ENCODE results near the gene DDX39A. TPM values are rescaled to one million over a fixed set of nuclear protein-coding genes. Genes with fewer than 3 reads are reported as not detected.
"Not testable (repeated sequence)": the region's sequence is repeated elsewhere in the genome, so short reads cannot be mapped to it uniquely, and the experiment has no call there.

Gene DDX39A
- total RNA-seq, 1 experiment from 2014 or later, result 92.4 TPM

- Histone ChIP-seq H3K9me3 (ENCODE audit: low read length) (no peaks in the 10 kb centered on the region), H2AFZ (ENCODE audit: low read length) (no peak overlapping the region), H3K4me1 (ENCODE audit: low read length) (no peaks in the 10 kb centered on the region), H3K27ac (ENCODE audit: low read length) (no peak overlapping the region), H3K9me2 (replicated peaks; ENCODE audit: insufficient read depth, low read length) (no peaks in the 10 kb centered on the region), H3K27me3 (ENCODE audit: low read length) (no peaks in the 10 kb centered on the region), H3K4me3 (ENCODE audit: low read length) (no peak overlapping the region), H4K20me1 (ENCODE audit: insufficient read depth, low read depth, low read length) (0 out of 2 replicates have a peak, but pooled peaks cover 2% of the 10 kb centered on the region), H3K36me3 (ENCODE audit: insufficient read depth, low read length) (no peaks in the 10 kb centered on the region), H3K79me2 (ENCODE audit: low read length) (no peaks in the 10 kb centered on the region), H3K9ac (ENCODE audit: low read length) (no peak overlapping the region), H3K4me2 (ENCODE audit: low read depth, low read length, poor library complexity, severe bottlenecking) (no peak overlapping the region)
- no peak for DNase-seq
These were observed 17.5 kb downstream of the DDX39A start for GRCh38 chr19:14401468-14402195.

GRCh38 chr19:14400951-14401431 lies 18.1 kb downstream of the DDX39A start:
- Histone ChIP-seq H3K36me3 (ENCODE audit: insufficient read depth, low read length) (no peaks in the 10 kb centered on the region), H3K27ac (ENCODE audit: low read length) (no peak overlapping the region)
- no peak for DNase-seq

GRCh38 chr19:14397168-14397567 lies 22.0 kb downstream of the DDX39A start:
- not testable (repeated sequence) for H3K9me3 ChIP-seq (ENCODE audit: low read length); DNase-seq; H3K27ac ChIP-seq (ENCODE audit: low read length); H3K36me3 ChIP-seq (ENCODE audit: insufficient read depth, low read length); H3K9ac ChIP-seq (ENCODE audit: low read length); H3K4me1 ChIP-seq (ENCODE audit: low read length); H3K27me3 ChIP-seq (ENCODE audit: low read length); H4K20me1 ChIP-seq (ENCODE audit: insufficient read depth, low read depth, low read length); H3K79me2 ChIP-seq (ENCODE audit: low read length); H3K9me2 ChIP-seq (replicated peaks; ENCODE audit: insufficient read depth, low read length); H2AFZ ChIP-seq (ENCODE audit: low read length); H3K4me3 ChIP-seq (ENCODE audit: low read length); H3K4me2 ChIP-seq (ENCODE audit: low read depth, low read length, poor library complexity, severe bottlenecking)

More at GRCh38 chr19:14400951-14401431, 18.1 kb downstream of the DDX39A start:
- H3K4me2 ChIP-seq (ENCODE audit: low read depth, low read length, poor library complexity, severe bottlenecking), result no peak overlapping the region
- H3K27me3 ChIP-seq (ENCODE audit: low read length), result no peaks in the 10 kb centered on the region
- no peak overlapping the region for H2AFZ ChIP-seq (ENCODE audit: low read length)
- no peaks in the 10 kb centered on the region for H3K9me2 ChIP-seq (replicated peaks; ENCODE audit: insufficient read depth, low read length)
- no peaks in the 10 kb centered on the region for H4K20me1 ChIP-seq (ENCODE audit: insufficient read depth, low read depth, low read length)
- H3K9ac ChIP-seq (ENCODE audit: low read length), result no peak overlapping the region
- no peaks in the 10 kb centered on the region for H3K9me3 ChIP-seq (ENCODE audit: low read length)
- H3K79me2 ChIP-seq (ENCODE audit: low read length), result no peaks in the 10 kb centered on the region
- no peaks in the 10 kb centered on the region for H3K4me1 ChIP-seq (ENCODE audit: low read length)
- no peak overlapping the region for H3K4me3 ChIP-seq (ENCODE audit: low read length)

- H3K9me3 ChIP-seq (ENCODE audit: low read length); H3K4me1 ChIP-seq (ENCODE audit: low read length); H3K27ac ChIP-seq (ENCODE audit: low read length); H4K20me1 ChIP-seq (ENCODE audit: insufficient read depth, low read depth, low read length); H3K9me2 ChIP-seq (replicated peaks; ENCODE audit: insufficient read depth, low read length); H3K27me3 ChIP-seq (ENCODE audit: low read length); H2AFZ ChIP-seq (ENCODE audit: low read length); DNase-seq; H3K4me2 ChIP-seq (ENCODE audit: low read depth, low read length, poor library complexity, severe bottlenecking); H3K36me3 ChIP-seq (ENCODE audit: insufficient read depth, low read length); H3K9ac ChIP-seq (ENCODE audit: low read length); H3K79me2 ChIP-seq (ENCODE audit: low read length); H3K4me3 ChIP-seq (ENCODE audit: low read length): not testable (repeated sequence)
These were observed 22.4 kb downstream of the DDX39A start for GRCh38 chr19:14396730-14397129.

GRCh38 chr19:14395710-14396336 lies 23.3 kb downstream of the DDX39A start:
- H3K9me3 ChIP-seq (ENCODE audit: low read length), result no peaks in the 10 kb centered on the region
- no peak overlapping the region for H3K4me2 ChIP-seq (ENCODE audit: low read depth, low read length, poor library complexity, severe bottlenecking)
- H3K79me2 ChIP-seq (ENCODE audit: low read length), result no peaks in the 10 kb centered on the region
- H3K27ac ChIP-seq (ENCODE audit: low read length), result no peak overlapping the region
- H3K4me1 ChIP-seq (ENCODE audit: low read length), result no peaks in the 10 kb centered on the region
- no peaks in the 10 kb centered on the region for H3K9me2 ChIP-seq (replicated peaks; ENCODE audit: insufficient read depth, low read length)
- H3K9ac ChIP-seq (ENCODE audit: low read length), result no peak overlapping the region
- no peak overlapping the region for H3K4me3 ChIP-seq (ENCODE audit: low read length)
- no peaks in the 10 kb centered on the region for H3K36me3 ChIP-seq (ENCODE audit: insufficient read depth, low read length)
- no peak for DNase-seq
- no peak overlapping the region for H2AFZ ChIP-seq (ENCODE audit: low read length)
- H3K27me3 ChIP-seq (ENCODE audit: low read length), result no peaks in the 10 kb centered on the region
- no peaks in the 10 kb centered on the region for H4K20me1 ChIP-seq (ENCODE audit: insufficient read depth, low read depth, low read length)

GRCh38 chr19:14395262-14395661 lies 23.9 kb downstream of the DDX39A start:
- H3K9me3 ChIP-seq (ENCODE audit: low read length), result no peaks in the 10 kb centered on the region
- no peak for DNase-seq

GRCh38 chr19:14394167-14394566 lies 25.0 kb downstream of the DDX39A start:
- Histone ChIP-seq H2AFZ (ENCODE audit: low read length) (no peak overlapping the region), H3K27ac (ENCODE audit: low read length) (no peak overlapping the region), H3K4me3 (ENCODE audit: low read length) (no peak overlapping the region), H3K27me3 (ENCODE audit: low read length) (no peaks in the 10 kb centered on the region), H3K9me2 (replicated peaks; ENCODE audit: insufficient read depth, low read length) (no peaks in the 10 kb centered on the region), H3K9ac (ENCODE audit: low read length) (no peak overlapping the region), H3K9me3 (ENCODE audit: low read length) (no peaks in the 10 kb centered on the region), H4K20me1 (ENCODE audit: insufficient read depth, low read depth, low read length) (no peaks in the 10 kb centered on the region), H3K4me2 (ENCODE audit: low read depth, low read length, poor library complexity, severe bottlenecking) (no peak overlapping the region), H3K4me1 (ENCODE audit: low read length) (no peaks in the 10 kb centered on the region), H3K36me3 (ENCODE audit: insufficient read depth, low read length) (no peaks in the 10 kb centered on the region), H3K79me2 (ENCODE audit: low read length) (no peaks in the 10 kb centered on the region)
- no peak for DNase-seq

More at GRCh38 chr19:14395262-14395661, 23.9 kb downstream of the DDX39A start:
- H3K9me2 ChIP-seq (replicated peaks; ENCODE audit: insufficient read depth, low read length), result no peaks in the 10 kb centered on the region
- no peaks in the 10 kb centered on the region for H3K36me3 ChIP-seq (ENCODE audit: insufficient read depth, low read length)
- H2AFZ ChIP-seq (ENCODE audit: low read length), result no peak overlapping the region
- H3K9ac ChIP-seq (ENCODE audit: low read length), result no peak overlapping the region
- no peaks in the 10 kb centered on the region for H3K27me3 ChIP-seq (ENCODE audit: low read length)
- no peaks in the 10 kb centered on the region for H4K20me1 ChIP-seq (ENCODE audit: insufficient read depth, low read depth, low read length)
- no peaks in the 10 kb centered on the region for H3K4me1 ChIP-seq (ENCODE audit: low read length)
- H3K79me2 ChIP-seq (ENCODE audit: low read length), result no peaks in the 10 kb centered on the region
- H3K4me2 ChIP-seq (ENCODE audit: low read depth, low read length, poor library complexity, severe bottlenecking), result no peak overlapping the region
- H3K4me3 ChIP-seq (ENCODE audit: low read length), result no peak overlapping the region
- no peak overlapping the region for H3K27ac ChIP-seq (ENCODE audit: low read length)

- no peaks in the 10 kb centered on the region for H3K4me1 ChIP-seq (ENCODE audit: low read length)
- H2AFZ ChIP-seq (ENCODE audit: low read length), result no peak overlapping the region
- no peak overlapping the region for H3K9ac ChIP-seq (ENCODE audit: low read length)
- H3K27ac ChIP-seq (ENCODE audit: low read length), result no peak overlapping the region
- no peak overlapping the region for H3K4me3 ChIP-seq (ENCODE audit: low read length)
- no peaks in the 10 kb centered on the region for H3K36me3 ChIP-seq (ENCODE audit: insufficient read depth, low read length)
- no peaks in the 10 kb centered on the region for H3K9me2 ChIP-seq (replicated peaks; ENCODE audit: insufficient read depth, low read length)
- no peaks in the 10 kb centered on the region for H4K20me1 ChIP-seq (ENCODE audit: insufficient read depth, low read depth, low read length)
- H3K4me2 ChIP-seq (ENCODE audit: low read depth, low read length, poor library complexity, severe bottlenecking), result no peak overlapping the region
- DNase-seq, result no peak
- H3K79me2 ChIP-seq (ENCODE audit: low read length), result no peaks in the 10 kb centered on the region
- no peaks in the 10 kb centered on the region for H3K27me3 ChIP-seq (ENCODE audit: low read length)
- no peaks in the 10 kb centered on the region for H3K9me3 ChIP-seq (ENCODE audit: low read length)
These were observed 25.8 kb downstream of the DDX39A start for GRCh38 chr19:14393329-14393728.
